Hepatic stellate cell (primary cell): ENCODE results near the gene LRRN4.
"Not testable (repeated sequence)": the region's sequence is repeated elsewhere in the genome, so short reads cannot be mapped to it uniquely, and the experiment has no call there.

ENCODE experiments used
- DNase-seq: peaks from one replicate; pipeline ENCODE4 v3.0.0; 2011; ENCODE audit warnings: low spot score

LRRN4 gene

DNA sequence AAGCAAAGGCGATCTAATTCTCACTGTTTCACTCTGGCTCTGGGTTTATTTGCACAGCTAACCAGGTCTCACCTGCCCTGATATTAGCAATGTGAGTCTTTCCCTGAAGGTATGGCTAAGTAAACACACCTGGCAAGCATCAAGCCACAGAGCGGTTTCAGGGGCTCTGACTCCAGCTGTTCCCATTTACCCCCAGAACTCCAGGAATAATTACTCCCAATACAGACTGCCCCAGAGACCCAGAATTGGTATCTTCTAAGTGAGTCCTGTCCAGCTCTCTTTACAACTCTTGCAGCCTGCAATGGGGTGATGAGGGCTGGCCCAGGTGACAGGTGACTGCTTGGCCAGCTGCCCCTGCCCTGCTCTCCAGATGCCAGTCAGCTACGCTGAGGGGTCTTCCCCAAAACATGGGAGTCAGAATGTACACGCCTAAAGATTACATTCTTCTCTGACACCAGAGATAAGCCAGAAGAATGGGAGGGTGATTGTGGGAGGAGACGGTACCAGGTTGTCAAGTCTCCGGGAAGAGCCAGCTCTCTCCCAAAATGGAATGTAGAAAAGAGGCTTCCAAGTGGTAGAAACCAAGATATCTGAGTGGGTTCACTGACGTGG, 4.9 kb upstream of the LRRN4 start:
- DNase-seq = no peak

DNA sequence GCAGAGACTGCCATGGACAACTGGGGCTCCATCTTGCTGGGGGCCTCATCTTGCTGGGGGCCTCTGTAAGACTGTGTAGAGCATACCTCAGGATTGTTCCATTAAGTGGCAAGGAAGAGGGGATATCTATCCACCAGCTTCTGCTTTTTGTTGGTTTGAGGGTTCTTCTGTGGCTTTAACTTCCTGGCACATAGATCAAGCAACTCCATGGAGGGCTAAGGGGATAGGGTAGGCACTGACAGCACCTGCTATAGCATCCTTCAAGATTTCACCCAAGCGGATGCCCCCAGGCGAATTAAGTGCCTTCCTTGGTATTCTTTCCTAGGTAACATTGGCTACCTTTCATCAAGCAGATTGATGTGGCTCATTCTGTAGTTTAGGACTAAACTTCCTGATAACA, 3.8 kb upstream of the LRRN4 start:
- no peak for DNase-seq

DNA sequence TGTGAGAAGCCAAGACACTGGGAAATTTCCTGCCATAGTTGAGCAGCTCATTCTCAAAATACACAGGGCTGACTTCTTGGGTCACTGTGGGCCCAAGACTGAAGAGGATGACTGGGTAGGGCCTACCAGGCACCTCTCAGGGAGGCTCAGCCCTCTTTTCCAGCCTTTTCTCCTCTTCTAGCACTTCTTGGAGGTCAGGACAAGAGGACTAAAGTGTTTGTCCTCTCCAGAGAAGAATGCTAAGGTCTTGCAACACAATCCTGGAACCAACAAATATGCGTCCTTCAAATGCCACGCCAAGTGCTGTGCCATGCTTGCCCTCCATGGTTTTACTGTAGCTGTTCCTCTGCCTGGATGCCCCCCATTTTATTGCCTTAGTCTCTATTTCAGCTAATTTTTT, 3.3 kb upstream of the LRRN4 start:
- no peak for DNase-seq

- no peak for DNase-seq
These were observed 2.2 kb upstream of the LRRN4 start for GRCh38 chr20:6055981-6056569.

DNA sequence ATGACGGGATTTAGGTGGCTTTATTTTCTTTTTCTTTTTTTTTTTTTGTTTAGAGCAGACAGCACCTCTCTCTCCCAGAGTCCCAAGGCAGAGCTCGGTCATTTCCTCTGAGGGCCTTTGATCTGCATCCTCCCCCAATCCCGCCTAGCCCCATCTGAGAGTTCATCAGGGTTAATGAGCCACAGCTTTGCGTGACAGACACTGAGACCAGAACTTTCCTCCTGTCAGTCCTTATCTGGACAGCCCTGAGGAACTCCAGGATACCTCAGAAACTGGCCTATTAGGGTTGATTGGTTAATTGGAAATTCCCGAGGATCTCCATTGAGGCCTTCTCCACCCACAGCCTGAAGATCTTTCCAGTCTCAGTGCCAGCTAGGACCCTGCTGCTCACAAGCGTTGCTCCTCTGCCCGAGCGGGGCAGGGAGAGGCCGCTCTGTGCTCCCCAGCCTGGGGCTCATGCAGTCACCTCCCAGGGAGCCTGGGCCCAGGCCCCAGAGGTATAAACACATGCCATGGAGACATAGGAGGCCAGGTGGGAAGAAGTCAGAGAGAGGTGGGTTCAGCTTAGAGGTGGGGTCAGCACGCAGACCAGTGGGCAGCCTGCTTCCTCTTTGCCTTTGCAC, 1.4 kb upstream of the LRRN4 start:
- DNase-seq = no peak

- DNase-seq = not testable (repeated sequence)
These were observed 810 bp upstream of the LRRN4 start for GRCh38 chr20:6054689-6055051.

- no peak for DNase-seq
These were observed 640 bp downstream of the LRRN4 start for GRCh38 chr20:6053064-6053775.

- DNase-seq = no peak
These were observed 2.4 kb downstream of the LRRN4 start for GRCh38 chr20:6051505-6051904.

DNA sequence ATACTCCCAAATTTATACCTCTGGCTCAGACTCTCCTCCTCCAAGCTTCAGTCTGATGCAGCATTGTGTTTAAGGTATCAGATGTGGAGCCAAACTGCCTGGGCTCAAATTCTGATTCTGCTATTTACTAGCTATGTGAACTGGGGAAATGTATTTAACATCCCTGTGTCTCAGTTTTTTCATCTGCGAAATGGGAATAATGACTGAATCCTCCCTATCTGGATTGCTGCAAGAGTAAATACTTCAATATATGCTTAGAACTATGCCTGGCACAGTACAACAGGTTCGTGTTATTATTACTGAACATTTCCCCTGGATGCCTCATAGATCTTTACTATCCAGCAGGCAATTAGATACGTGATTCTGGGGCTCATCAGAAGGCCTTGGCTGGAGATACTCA, 5.5 kb downstream of the LRRN4 start:
- DNase-seq = no peak

DNA sequence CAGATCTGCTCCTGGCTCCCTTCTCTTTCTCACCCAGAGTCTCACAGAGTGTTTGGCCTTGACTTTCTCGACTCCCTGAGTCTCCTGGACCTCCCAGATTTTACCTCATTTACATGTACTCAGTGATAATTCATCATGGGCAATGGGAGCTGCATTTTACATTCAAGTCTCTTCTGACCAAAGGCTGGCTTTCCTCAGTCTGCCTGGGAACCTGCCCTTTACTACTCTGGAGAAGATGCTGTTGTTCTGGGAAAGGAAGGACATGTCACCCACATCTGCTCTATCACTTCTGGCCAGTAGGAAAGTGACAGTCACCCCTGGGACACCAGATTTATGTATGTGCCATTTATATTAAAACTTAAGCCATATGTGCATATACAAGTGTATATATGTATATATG, 7.4 kb downstream of the LRRN4 start:
- no peak for DNase-seq

GRCh38 chr20:6045566-6045965, 8.3 kb downstream of the LRRN4 start:
- DNase-seq = no peak

DNA sequence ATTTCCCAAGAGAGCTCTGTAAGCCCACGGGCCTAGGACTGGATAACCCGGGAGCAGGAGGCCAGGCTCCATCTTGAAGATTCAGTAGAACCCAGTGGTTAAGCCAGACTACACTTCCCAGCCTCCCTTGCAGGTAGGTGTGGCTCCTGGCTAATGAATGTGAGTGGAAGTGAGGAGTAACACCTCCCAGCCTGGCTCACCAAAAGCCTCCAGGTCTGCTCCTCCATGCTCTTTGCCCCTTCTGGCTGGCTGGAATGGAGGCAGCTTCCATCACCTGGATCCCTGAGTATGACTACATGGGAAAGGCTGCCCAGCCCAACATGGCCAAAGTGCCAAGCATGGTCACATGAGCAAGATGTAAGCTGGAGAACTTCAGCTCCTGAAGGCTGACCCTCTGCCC, 9.7 kb downstream of the LRRN4 start:
- DNase-seq = no peak

DNA sequence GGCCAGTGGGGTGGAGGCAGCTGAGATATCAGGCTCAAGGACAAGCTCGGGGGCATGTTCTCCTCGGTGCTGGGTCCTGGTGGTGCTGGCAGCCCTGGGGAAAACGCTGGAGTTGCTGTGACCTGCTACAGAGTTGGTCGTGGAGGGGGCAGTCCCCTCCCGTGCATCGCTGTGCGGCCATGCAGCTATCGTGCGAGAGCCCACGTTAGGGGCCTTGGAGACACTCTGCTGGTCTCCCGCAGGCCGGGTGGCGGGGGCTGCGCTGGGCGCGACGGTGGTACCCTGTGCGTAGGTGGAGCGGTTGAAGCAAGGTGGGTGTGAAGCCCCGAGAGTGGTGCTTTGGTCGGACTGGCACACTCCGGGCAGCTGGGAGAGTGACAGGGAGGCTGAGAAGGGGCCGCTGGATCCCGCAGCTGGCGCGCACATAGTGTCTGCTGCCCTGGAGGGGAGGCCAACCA, 12.0 kb downstream of the LRRN4 start:
- DNase-seq = no peak

GRCh38 chr20:6040958-6041807, 12.7 kb downstream of the LRRN4 start:
- no peak for DNase-seq

- DNase-seq = no peak
These were observed 13.3 kb downstream of the LRRN4 start for GRCh38 chr20:6040540-6040939.

DNA sequence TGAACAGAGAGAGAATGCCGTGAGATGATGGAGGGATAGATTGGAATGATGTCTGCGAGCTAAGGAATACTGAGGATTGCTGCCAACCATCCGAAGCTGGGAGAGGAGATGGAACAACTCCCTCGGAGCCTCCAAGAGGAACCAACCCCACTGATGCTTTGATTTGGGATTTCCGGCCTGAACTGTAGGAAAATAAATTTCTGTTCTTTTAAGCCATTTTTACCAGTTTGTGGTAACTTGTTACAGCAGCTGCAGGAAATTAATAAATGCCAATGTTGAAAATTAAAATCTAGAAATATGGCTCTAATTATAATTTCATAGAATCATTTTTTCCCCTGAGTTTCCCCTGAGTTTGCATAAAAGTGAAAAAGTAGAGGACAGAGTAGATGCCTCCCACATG, 14.1 kb downstream of the LRRN4 start:
- no peak for DNase-seq

DNA sequence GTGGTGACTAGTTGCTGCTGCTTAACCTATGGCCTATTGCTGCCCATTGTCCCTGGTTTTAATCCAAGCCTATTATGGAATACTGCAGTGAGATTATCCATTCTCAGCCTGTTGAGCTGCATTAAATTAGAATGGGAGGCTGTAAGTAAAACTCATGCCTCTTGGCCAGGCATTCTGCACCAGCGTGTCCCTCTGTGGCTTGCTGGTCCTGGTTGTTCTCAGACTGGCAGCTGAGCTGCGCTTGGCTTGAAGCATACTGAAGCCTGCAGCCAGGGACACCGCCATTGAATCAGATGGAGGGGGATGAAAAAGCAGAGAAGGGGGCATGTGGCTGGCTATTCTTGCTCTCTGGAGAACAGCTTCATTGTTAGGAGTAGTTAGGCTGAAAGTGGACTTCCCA, 15.6 kb downstream of the LRRN4 start:
- no peak for DNase-seq

GRCh38 chr20:6037082-6037481, 16.8 kb downstream of the LRRN4 start:
- no peak for DNase-seq

- DNase-seq = no peak
These were observed 17.6 kb downstream of the LRRN4 start for GRCh38 chr20:6036213-6036612.

GRCh38 chr20:6034134-6034969, 19.5 kb downstream of the LRRN4 start:
- no peak for DNase-seq

DNA sequence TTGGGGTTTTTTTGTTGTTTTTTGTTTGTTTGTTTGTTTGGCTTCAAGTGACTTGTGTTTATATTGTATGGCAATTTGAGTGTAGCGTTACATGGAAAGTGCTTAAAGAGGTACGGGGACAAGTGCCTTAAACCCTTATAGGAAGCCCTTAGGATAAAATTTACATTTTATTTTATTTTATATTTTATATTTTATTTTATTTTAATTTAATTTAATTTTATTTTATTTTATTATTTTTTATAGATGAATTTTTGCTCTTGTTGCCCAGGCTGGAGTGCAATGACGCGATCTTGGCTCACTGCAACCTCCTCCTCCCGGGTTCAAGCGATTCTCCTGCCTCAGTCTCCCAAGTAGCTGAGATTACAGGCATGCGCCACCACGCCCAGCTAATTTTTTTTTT, 21.0 kb downstream of the LRRN4 start:
- not testable (repeated sequence) for DNase-seq
